GM19240 (cell line): ENCODE results near the gene TANGO6.
A peak's percentile ranks its signal among the peaks of the same experiment; 100 is the strongest.

ENCODE experiments used
- DNase-seq: peaks from one replicate; pipeline ENCODE4 v3.0.0; 2011; ENCODE audit warnings: low spot score; ENCODE audit not compliant: insufficient read length

The TANGO6 gene

GRCh38 chr16:68907297-68907696 is 64.0 kb downstream of the TANGO6 start:
- no peak for DNase-seq

GRCh38 chr16:68907781-68908181 is 64.5 kb downstream of the TANGO6 start:
- DNase-seq, result no peak

DNA sequence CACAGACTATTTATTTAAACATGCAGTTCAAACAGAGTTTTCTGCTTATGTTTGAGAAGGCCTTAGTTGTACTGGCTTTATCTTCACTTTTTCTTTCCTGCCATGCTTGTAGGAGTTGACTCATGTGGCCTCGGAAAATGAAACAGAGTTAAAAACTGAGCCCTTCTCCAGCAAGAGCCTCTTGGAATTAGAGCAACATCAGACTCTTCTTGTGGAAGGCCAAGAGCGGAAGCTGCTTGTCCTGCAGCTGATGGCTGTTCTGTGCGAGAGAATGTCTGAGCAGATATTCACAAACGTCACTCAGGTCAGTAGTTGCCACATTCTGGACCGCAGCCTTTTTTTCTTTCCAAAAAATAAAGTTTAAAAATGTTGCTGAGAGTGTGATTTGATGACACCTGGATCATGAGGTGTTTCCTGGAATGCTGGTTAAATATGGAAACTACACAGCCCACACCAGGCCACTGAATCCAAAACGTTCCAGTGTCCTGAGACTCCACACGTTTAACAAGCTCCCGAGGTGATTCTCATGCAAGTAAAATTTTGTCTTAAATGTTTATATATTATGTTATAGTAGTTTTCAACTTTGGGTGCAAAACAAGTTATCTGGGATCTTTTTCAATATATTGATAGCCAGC is 65.9 kb downstream of the TANGO6 start:
- no peak for DNase-seq

DNA sequence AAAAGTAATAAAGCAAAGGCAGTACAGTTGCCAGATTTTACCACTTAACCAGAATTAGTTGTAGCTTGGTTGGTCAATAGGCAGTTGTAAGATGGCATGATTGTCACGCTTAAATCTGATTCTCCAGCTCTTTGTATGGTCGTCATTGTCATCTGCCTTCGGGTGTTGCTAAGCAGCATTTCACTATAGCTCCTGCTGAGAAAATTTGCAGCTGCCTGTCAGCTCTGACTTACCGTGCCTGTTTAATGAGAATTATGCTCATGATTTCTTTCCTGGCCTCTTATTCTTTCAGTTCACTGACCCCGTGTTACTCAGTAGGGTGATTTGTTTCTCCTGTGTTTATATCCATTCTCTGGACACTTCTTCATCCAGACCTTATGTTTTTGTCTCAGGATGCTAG is 66.7 kb downstream of the TANGO6 start:
- DNase-seq, result no peak

DNA sequence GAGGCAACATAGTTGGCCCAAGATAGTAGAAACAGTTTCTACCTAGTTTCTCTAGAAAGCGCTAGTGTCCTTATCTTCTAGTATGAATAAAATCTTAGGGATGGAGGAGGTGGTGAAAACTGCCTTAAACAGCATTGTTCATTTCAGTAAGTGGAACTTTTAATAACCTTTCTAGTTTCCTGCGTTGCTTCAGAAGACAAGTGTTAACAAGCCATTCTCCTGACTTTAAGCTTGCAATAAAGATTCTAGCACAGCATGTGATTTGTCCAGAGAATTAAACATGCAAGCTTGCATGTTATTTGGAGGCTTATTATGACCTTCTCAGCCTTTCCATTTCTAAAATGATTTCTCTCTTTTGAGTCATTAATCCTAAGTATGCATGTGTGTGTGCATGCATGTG is 72.3 kb downstream of the TANGO6 start:
- DNase-seq, result no peak

- no peak for DNase-seq
Measured at GRCh38 chr16:68917541-68917940, 74.2 kb downstream of the TANGO6 start.

- no peak for DNase-seq
Measured at GRCh38 chr16:68920349-68920748, 77.0 kb downstream of the TANGO6 start.

DNA sequence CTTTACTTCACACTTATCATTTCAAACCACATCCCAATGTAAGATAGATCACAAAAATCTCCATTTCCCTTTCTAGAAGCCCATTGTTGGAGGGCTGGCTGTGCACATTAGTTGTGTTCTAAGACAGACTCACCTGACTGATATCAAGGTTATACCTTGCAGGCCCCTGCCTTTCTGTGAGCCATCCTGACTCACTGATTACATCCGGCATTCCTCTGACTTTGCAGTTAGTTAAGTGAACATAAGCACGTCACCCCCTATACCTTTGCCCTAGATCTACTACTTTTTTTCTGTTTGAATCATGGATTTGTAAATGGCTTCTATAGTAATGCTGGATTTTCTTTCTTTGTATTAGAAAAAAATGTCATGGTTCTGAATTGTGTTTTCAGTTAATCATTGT is 78.3 kb downstream of the TANGO6 start:
- no peak for DNase-seq

DNA sequence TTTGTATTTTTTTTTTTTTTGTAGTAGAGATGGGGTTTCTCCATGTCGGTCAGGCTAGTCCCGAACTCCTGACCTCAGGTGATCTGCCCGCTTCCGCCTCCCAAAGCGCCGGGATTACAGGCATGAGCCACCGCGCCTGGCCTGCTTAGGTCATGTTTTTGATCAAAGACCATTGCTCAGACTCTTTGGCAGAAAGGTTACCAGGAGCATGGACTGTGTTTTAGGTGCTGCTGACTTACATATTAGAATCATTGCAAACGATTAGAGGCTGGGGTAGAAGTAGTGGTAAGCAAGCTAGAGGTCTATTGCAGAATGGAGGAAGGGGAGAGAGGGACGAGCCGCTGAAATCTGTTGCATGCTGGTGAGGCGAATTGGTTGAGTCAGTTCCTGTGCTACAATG is 79.8 kb downstream of the TANGO6 start:
- no peak for DNase-seq

- no peak for DNase-seq
Measured at GRCh38 chr16:68927018-68927417, 83.7 kb downstream of the TANGO6 start.

DNA sequence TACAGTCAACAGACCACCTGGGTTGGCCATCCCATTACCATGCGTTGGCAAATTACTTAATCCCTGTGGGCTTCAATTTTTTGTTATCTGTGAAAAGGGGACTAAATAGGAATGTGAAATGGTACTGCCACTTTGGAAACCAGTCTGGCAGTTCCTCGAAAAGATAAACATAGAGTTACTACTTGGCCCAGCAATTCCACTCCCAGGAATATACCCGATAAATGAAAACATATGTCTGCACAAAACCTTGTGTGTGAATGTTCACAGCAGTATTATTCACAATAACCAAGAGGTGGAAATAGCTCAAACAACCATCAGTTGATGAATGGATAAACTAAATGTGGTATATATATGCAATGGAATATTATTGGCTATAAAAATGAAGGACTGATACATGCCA is 87.9 kb downstream of the TANGO6 start:
- DNase-seq, result no peak

DNA sequence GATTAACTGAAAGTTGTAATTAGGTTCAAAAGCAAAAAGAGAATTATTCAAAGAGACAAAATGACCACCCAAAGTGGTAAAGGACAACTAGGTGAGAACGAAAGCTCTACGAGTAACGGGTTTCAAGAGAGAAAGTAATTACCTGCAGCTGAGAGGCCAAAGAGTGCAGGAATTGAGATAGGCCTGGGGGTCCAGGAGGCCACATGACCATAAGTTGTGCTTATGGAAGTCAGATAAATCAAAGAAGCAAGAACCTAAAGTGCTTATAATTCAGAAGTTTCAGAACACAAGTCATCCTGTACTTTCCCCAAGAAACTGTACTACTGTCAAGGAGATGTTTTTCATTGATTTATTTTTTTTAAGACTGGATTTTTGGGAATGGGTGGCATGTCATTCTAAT is 91.1 kb downstream of the TANGO6 start:
- DNase-seq, result no peak

GRCh38 chr16:68935008-68935407 is 91.7 kb downstream of the TANGO6 start:
- no peak for DNase-seq

DNA sequence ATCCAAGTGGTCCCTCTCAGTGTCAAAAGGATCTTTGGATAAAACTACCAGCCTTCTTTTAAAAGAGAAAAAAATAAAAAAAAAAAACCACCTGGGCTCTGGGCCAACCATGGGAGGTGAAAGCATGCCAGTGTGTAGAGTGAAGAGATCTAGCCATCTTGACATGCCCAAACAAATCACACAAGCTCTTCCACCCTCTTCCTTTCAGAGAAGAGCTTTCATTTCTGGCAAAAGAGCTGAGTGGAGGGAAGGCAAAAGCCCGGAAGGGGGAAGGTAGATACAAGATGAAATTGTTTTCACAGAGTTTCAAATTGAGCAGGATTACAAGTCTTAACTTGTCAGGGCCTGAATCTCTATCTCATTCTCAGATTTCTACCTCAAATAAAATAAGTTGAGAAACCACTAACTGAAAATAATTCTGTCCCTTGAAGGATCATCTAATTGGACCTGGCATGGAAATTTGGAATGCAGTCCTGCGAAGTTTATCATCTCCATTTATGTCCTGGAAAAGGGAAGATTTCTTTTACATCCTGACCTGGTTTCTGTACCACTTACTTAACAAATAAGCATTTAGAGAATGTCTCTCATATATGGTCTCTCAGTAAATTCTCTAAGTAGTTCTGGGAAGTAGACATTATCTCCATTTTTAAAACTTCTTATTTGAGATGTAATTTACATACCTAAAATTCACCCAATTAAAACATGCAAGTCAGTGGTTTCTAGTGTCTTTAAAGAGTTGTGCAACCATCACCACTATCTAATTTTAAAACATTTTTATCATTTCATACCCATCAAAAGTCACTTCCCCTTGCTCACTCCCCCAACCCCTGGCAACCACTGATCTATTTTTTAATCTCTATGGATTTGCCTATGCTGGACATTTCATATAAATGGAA is 93.7 kb downstream of the TANGO6 start:
- DNase-seq, result peak; percentile 1

DNA sequence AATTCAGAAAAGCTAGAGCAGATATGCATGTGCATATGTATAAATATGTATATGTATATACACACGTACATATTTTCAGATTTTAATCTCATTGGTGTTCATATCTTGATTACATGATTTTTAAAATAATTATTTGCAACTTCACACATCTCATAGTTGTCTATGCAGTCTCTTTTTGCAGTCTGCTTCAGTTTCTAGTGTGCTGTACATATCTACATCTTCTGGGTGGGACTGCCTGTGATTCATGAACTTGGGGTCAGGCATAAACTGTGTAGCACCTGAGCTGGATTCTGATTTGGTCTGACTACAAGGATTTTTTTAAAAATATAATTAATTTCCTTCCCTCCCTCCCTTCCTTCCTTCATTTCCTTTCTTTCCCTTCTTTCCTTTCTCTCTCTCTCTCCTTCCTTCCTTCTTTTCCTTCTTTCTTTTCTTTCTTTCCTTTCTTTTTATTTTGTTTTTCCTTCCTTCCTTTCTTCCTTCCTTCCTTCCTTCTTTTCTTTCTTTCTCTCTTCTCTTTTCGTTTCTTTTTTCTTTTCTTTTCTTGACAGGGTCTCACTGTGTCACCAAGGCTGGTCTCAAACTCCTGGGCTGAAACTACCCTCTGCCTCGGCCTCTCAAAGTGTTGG is 96.5 kb downstream of the TANGO6 start:
- no peak for DNase-seq

DNA sequence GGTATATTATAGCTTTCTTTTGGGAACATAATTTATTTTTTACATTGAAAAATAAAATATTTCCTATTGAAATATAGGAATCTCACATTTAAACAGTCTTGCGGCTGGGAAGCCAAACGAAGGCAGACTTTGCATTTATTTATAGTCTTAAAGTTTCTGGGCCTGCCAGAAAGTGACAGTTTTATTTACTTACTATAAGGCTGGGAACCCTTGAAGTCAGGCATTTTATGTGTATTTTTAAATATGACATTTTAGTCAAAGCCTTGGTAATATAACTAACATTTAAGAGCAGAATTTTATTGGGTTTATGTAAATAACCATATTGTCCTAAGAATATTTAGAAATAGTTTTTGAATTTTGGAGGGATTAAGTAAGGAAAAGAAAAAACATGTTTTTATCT is 97.5 kb downstream of the TANGO6 start:
- no peak for DNase-seq

GRCh38 chr16:68943961-68944360 is 100.6 kb downstream of the TANGO6 start:
- DNase-seq, result no peak

- no peak for DNase-seq
Measured at GRCh38 chr16:68948230-68948910, 105.0 kb downstream of the TANGO6 start.

DNA sequence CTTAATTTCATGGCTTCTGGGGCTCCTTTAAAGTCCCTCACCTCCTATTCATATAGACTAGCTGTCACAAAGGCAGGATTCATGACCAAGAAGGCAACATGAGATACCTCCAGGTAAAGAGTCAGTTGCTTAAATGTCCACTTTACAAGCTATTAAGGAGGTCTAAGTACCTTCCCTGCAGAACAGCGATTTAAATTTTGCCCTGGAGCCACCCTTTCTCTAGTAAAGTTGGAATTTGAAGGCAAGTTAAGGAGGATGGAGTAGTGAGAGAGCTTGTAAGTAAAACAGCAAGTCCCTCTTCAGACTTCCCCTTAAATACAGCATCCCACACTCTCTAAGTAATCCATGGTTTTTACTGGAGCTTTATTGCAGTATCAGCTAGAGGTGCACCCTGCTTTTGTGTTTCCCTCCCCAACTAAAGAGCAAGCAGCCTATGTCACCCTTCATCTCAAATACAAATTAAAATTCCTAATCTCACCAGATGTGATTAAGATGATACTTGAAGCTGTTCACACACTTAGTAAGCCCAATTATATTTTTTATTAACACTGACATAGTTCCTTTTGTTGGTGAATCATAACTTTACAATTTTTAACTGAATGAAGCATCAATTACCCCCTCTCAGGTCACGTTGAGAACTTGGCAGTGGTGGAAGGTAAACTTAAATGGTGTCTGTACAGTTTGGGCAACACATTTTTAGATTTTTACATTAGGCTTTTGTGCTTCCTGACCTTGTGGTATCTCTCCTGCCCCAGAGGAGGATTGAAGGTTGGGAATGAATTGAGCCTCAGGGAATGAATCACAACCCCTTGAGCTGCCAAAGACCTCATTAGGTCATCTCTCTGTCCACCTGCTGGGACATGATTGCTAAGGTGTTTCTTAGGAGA is 108.9 kb downstream of the TANGO6 start:
- DNase-seq, result no peak

DNA sequence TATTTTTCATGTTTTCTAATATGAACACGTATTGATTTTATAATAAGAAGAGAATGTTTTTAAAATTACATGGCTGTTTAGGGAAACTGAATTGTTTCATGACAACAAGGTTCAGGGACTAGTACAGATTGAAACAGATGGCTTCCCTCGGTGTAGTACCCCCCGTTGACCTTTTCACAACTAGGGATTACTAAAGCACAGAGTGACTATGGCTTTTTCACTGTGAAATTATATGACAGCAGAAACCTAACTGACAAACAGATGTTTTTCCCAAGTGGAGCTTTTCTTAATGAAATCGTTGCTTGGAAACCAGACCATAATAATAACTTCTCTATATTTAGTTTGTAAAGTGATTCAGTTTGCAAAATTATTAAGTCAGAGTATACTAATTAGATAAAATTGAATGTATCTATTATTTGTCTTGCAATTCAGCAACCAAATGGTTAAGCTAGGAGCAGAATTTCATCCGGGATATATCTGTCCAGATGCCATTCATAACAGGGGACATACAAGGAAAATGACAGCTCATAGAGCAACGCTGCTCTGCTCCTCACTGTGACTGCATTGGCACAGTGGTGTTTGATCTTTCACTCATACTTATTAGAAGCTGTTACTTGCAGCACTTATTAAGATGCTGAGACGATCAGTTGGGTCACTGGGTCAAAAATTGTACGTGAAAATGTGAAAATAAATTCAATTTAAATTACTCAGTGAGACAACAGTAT is 111.7 kb downstream of the TANGO6 start:
- DNase-seq, result no peak
